Posterior cingulate gyrus (tissue), 11 donors: ENCODE data around the gene EPHB2.
A peak's percentile ranks its signal among the peaks of the same experiment; 100 is the strongest.
"Not testable (repeated sequence)": the region's sequence is repeated elsewhere in the genome, so short reads cannot be mapped to it uniquely, and the experiment has no call there.

Experiments
- DNase-seq, 10 donors: peaks; one replicate each; pipeline versions ENCODE4 v3.0.0 to v3.0.0-alpha.2; 2020 to 2021; ENCODE audit warnings: mixed read lengths in 3 of 10
- intact Hi-C: fragments of 100-400 bp; cut with DNase I; formaldehyde crosslinking; loops from one replicate; pipeline ENCODE4 v1.15.1; 2023

EPHB2 gene

GRCh38 chr1:22710701-22711049 is at the start of gene EPHB2:
EPHB2 (plus strand) TSS chr1:22710839; CDS start chr1:22710983, 144 bp downstream.
- intact Hi-C loops, result no loop called here
- DNase-seq, result peak; percentile 47 to 94 (median 64)

DNA sequence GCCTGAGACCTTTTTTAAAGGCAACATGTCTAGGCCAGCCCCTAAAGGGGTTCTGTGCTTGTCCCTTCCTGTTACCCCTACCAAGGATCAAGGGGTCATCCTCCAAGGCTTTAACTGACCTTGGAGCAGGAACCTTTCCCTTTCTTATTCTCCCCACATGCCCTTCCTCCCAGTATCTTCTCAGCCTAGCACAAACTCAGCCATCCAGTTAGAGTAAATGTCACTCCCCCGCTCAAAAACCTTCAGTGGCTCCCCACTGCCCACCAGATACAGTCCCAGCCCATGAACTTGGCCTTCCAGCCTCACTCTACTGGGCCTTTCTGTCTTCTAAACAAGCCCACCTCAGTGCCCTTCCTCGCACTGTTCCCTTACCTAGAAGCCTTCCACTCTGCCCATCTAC is 48.8 kb upstream of the EPHB2 start:
- intact Hi-C loops, result no loop called here
- DNase-seq, result no peak

GRCh38 chr1:22662318-22662717 is 48.3 kb upstream of the EPHB2 start:
- intact Hi-C loops, result no loop called here
- no peak for DNase-seq

GRCh38 chr1:22662986-22663408 is 47.6 kb upstream of the EPHB2 start:
- DNase-seq, result no peak
- intact Hi-C loops, result no loop called here

DNA sequence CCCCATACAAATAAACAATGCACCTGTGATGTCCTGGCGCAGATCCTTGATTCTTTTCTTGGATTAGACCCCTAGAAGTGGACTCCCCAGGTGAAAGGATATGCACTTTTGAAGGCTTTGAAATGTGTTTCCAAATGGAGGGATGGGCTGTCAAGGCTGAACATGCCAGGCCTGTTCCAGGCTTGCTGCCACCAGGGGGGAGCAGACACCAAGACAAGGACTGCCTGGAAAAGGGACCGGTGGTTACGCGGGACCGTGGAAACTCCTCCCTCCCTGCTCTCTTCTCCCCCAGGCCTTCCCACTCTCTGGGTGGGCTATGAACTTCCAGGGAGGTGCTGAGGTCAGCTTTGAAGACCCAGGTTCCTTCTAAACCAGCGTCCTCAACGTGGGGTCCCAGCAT is 44.9 kb upstream of the EPHB2 start:
- peak in 3 of 10 donors; percentile 34 to 88 (median 36) for DNase-seq
- intact Hi-C loops, result no loop called here

DNA sequence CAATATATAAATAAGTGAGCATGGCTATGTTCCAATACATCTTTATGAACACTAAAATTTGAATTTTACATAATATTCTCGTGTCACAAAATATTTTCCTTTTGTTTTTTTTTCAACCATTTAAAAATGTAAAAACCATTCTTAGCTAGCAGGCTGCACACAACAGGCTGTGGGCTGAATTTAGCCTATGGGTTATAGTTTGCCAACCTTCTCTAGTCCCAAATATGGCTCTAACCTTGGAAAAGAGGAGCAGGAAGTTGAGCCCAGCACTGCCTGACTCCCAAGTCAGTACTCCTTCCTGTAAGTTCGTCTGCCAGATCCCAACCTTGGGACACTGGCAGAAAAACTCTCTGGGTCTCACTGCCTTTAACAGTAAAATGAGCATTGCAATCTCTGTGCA is 44.2 kb upstream of the EPHB2 start:
- intact Hi-C loops, result no loop called here
- DNase-seq, result no peak

- intact Hi-C loops, result not testable (repeated sequence)
Measured at GRCh38 chr1:22668840-22669239, 41.8 kb upstream of the EPHB2 start.

DNA sequence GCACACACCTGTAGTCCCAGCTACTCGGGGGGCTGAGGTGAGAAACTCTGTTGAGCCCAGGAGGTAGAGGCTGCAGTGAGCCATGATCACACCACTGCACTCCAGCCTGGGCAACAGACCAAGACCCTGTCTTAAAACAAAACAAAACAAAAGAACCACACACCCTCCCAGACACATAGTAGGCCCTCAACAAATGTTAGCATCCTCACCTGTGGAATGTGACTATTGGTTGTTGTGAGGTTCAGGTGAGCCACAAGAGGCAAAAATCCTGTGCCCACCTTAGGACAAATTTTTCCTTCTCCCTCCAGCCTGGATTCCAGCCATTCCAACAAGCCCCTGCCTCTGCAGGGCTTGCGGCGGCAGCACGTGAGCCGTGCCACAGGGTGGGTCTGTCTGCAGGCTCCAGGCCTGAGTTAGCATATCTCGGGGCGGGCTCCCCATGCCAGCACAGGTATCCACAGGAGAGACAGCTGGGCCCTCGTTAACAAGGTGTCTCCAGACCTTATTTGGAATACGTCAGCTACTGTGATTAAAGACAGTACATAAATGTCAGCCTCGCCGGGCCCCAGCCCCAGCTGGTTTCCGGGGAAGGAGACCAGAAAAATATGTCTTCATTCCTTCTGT is 40.2 kb upstream of the EPHB2 start:
- DNase-seq, result peak in 1 of 10 donors; percentile 65
- intact Hi-C loops, result no loop called here

More at GRCh38 chr1:22668840-22669239, 41.8 kb upstream of the EPHB2 start:
- DNase-seq, result not testable (repeated sequence)

GRCh38 chr1:22671999-22672398 is 38.6 kb upstream of the EPHB2 start:
- intact Hi-C loops, result no loop called here
- DNase-seq, result no peak

- DNase-seq, result peak in 8 of 10 donors; percentile 57 to 93 (median 72)
- intact Hi-C loops, result loop anchor here (1.0 kb wide), 1 partner anchor 257 kb away; no protein-coding TSS in a partner anchor
Measured at GRCh38 chr1:22673486-22674409, 36.9 kb upstream of the EPHB2 start.

DNA sequence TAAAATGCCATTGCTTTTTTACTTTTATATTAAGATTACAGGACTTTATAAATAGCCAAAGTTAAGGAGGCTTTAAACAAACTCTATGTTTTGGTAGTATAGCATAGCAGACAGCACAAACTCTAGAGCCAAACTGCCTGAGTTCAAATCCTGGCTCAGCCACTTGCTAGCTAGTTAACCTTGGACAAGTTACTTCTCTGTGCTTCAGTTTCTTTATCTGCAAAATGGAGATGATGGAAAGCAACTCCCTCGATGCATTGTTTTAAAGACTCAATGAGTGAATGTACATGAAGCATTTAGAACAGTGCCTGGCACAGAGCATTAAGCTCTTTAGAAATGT is 36.3 kb upstream of the EPHB2 start:
- intact Hi-C loops, result loop anchor here (1.0 kb wide), 1 partner anchor 256 kb away; no protein-coding TSS in a partner anchor
- DNase-seq, result no peak

- DNase-seq, result peak in 1 of 10 donors; percentile 74
- intact Hi-C loops, result not testable (repeated sequence)
Measured at GRCh38 chr1:22676151-22676550, 34.5 kb upstream of the EPHB2 start.

- intact Hi-C loops, result no loop called here
- DNase-seq, result peak in 1 of 10 donors; percentile 81
Measured at GRCh38 chr1:22676916-22677583, 33.6 kb upstream of the EPHB2 start.

DNA sequence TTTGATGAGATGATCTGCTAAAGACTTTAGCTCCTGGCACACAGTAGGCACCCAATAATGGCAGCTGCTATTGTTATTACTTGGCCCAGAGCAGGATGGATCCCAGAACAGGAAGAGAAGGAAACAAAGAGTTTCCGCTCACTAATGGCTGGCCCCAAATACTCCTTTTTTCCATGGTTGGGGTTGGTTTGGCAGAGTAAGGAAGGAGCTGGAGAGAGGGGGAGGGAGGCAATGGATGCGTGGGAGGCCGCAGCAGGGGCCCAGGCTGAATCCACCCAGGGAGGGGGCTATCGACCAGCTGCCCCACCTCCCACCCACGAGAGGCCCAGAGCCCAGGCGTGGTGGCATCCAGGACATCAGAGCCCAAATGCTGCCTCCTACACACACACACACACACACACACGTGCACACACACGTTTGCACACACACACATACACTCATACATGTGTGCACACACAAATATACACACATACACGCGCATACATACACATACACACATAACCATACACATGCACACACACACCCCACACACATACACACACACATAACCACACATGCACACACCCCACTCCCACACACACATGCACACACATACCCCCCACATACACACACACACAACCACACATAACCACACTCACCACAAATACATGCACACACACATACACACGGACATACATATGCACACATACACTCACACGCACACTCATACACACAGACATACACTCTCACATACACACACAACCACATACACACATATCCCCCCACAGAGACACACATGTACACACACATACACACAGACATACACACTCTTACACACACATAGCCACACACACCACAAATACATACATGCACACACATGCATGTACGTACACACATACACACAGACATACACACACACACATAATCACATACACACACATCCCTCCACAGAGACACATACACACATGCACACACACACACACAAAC is 32.4 kb upstream of the EPHB2 start:
- intact Hi-C loops, result no loop called here
- peak in 1 of 10 donors; percentile 36 for DNase-seq

GRCh38 chr1:22680726-22681125 is 29.9 kb upstream of the EPHB2 start:
- DNase-seq, result no peak
- intact Hi-C loops, result no loop called here

DNA sequence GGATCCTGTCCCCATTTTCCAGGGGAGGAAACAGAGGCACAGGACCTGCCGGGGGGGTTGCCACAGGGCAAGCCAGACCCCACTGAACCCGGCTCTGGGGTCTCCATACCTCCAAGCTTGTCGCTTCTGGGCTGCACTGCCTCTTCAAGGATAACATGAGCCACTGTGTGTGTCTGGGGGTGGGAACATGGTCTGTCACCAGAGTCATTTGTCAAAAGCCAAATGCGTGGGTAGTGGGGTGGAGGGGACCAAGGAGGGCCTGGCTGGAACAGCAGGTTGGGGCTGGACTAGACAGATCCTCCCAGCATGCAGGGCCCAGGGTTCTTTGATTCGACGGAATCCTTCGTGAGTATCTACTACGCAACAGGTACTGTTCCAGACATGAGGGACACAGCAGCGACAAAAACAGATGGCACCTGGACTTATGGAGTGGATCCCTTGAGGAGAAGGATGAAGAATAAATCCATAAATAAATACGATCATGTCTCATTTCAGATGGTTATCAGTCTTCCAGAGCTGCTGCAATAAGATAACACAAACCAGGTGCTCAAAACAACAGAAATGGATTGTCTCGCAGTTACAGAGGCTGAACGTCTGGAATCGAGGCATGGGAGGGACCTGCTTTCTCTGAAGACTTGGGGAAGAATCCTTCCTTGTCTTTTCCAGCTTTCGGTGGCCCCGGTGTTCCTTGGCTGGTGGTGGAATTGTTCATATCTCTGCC is 28.9 kb upstream of the EPHB2 start:
- intact Hi-C loops, result no loop called here
- DNase-seq, result no peak

DNA sequence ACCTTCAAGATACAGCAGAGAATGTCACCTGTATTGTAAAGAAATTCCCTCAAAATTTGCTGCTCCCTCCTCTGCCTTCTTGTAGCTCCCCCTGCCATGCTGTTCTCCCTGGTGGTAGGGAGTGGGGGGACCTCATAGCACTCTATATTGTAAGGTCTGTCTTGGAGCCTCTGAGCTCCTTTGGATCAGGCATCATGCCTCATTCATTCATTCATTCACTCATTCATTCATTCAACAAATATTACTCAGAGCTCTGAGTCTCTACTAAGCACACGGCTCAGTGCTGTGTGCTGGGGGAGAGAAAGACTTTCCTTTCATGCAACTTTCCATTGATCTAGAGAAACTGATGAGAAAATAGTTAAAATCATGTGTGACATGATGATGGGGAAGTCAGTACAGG is 27.1 kb upstream of the EPHB2 start:
- no peak for DNase-seq
- intact Hi-C loops, result no loop called here

- intact Hi-C loops, result no loop called here
- peak in 1 of 10 donors; percentile 71 for DNase-seq
Measured at GRCh38 chr1:22685591-22686059, 25.0 kb upstream of the EPHB2 start.

DNA sequence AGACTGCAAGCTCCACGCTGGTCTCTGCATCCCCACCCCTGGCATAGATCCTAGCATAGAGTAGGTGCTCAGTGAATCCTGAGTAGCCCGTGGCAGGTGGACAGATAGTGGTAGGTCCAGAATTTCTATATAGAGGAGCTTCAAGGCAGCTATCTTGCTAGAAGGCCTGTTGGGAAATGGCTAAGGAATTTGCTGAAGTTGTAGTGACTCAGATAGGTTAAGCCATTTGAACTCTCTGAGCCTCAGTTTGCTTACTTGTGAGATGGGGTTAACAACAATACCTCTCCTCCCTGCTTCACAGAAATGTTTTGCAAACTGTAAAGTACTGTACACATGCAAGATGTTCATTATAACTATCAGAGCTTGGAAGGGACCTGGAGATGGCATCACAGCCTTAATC is 23.4 kb upstream of the EPHB2 start:
- intact Hi-C loops, result no loop called here
- DNase-seq, result no peak
